ENCODE measurements around the gene SENP3. TPM values are rescaled to one million over a fixed set of nuclear protein-coding genes. Genes with fewer than 3 reads are reported as not detected.

SENP3 gene
- total RNA-seq, 1 experiment from 2014 or later = 83.1 TPM

DNA sequence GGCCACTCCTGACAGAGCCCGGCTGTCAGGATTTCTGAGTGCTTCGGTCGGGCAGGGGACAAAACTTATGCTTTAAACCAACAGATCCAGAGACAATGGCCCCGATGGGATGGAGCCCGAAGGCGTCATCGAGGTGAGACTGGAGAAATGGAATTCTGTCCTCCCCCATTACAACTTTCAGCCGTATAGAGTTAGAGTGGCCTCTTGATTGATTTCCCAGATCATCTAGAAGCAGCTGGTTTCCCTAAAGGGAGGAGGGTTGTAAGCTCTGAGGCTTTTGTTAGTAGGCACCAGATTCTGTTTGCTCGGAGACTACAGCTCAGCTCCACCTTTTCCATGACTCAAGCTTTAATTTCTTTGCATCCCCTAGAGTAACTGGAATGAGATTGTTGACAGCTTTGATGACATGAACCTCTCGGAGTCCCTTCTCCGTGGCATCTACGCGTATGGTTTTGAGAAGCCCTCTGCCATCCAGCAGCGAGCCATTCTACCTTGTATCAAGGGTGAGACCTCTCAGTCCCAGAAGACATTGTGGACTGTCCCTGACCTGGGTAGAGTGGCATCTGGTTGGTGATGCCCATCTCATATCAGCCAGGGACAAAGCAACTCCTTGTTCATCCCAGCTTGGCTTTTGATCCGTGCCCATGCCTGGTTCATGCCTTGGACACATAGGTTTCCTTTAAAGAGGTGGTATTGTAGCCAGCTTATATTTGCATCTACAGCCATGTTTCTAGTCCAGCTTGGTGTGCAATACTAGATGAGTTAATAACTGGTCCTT, 12.6 kb downstream of the SENP3 start:
- H3T11ph ChIP-seq (ENCODE audit: low read length) = no peak overlapping the region
- H3K27me3 Mint-ChIP-seq (ENCODE audit: low read depth) = peaks cover 10% of the 10 kb centered on the region
- peaks cover 4% of the 10 kb centered on the region; the same call in 1 of the 2 replicates for H3K4me1 ChIP-seq (ENCODE audit: insufficient read depth, low read length)
- peaks cover 45% of the 10 kb centered on the region in 2 experiments for H3K4me1 Mint-ChIP-seq
- H3K9ac ChIP-seq (ENCODE audit: extremely low read depth, insufficient read length, low read length) = peak overlapping the region; percentile 67
- no peak overlapping the region for H4K91ac ChIP-seq (ENCODE audit: insufficient read length, low read depth, low read length)
- H3K4ac ChIP-seq (ENCODE audit: low read depth, low read length) = no peak overlapping the region
- no CpG with 5 or more reads among the region's 15 CpGs for WGBS (ENCODE audit: extremely low coverage, insufficient read length, low lambda C conversion rate)
- no peak overlapping the region for H2BK12ac ChIP-seq (ENCODE audit: insufficient read length, low read depth, low read length)
- no peak overlapping the region for H4K5ac ChIP-seq (ENCODE audit: insufficient read length, low read depth, low read length)
- H3K14ac ChIP-seq (ENCODE audit: insufficient read depth, low read length) = no peak overlapping the region
- H3K27ac ChIP-seq (ENCODE audit: insufficient read length, low read depth, low read length) = no peak overlapping the region
- no peak overlapping the region for H2BK5ac ChIP-seq (ENCODE audit: insufficient read length, low read length)
- H3K27ac Mint-ChIP-seq = peak overlapping the region; percentile 90 to 97 (median 96)
- no peak overlapping the region for H2AFZ ChIP-seq (ENCODE audit: low read length)
- H3K79me2 ChIP-seq (ENCODE audit: insufficient read depth, low read length) = peaks cover 21% of the 10 kb centered on the region; the same call in 1 of the 2 replicates
- no peak overlapping the region for H2BK120ac ChIP-seq (ENCODE audit: low read depth, low read length, poor library complexity, severe bottlenecking)
- no peak for DNase-seq
- no peak overlapping the region for H2BK15ac ChIP-seq (ENCODE audit: low read depth, low read length)
- no peaks in the 10 kb centered on the region for H3K27me3 ChIP-seq (ENCODE audit: insufficient read depth, low read length)
- peaks cover 2% of the 10 kb centered on the region for H3K79me1 ChIP-seq (ENCODE audit: insufficient read depth, low read depth, low read length, poor library complexity, severe bottlenecking)
- H3K4me3 Mint-ChIP-seq = peak overlapping the region; percentile 98
- H3K23me2 ChIP-seq (ENCODE audit: insufficient read length, low read depth, low read length, poor library complexity, severe bottlenecking) = peaks cover 5% of the 10 kb centered on the region
- H3K9me3 Mint-ChIP-seq = peaks cover 3 to 7% of the 10 kb centered on the region in 2 experiments; a peak in 3 of 5 replicates
- H3K56ac ChIP-seq (ENCODE audit: insufficient read length, low read depth, low read length) = no peak overlapping the region
- no peak overlapping the region for H2AK5ac ChIP-seq (ENCODE audit: insufficient read length, low read length)
- no peaks in the 10 kb centered on the region for H3K9me3 ChIP-seq (ENCODE audit: control insufficient read depth, low read depth, low read length)
- H3K4me2 ChIP-seq (ENCODE audit: insufficient read depth, insufficient read length, low read length) = peak overlapping the region; percentile 88
- no peak overlapping the region for H3K18ac ChIP-seq (ENCODE audit: insufficient read length, low read depth, low read length)
- TF ChIP-seq CTCF (conservative IDR thresholded peaks at IDR 0.05) = no peak
- H3K36me3 Mint-ChIP-seq (ENCODE audit: insufficient read depth in 1 of 3, low read depth in 3 of 3) = peaks cover 66 to 95% (median 85%) of the 10 kb centered on the region in 3 experiments
- no peaks in the 10 kb centered on the region for H4K20me1 ChIP-seq (ENCODE audit: control insufficient read depth, insufficient read depth, insufficient read length)
- no peak overlapping the region for H4K8ac ChIP-seq (replicated peaks; ENCODE audit: insufficient read length, low read depth, low read length)
- no peak overlapping the region for H2BK20ac ChIP-seq (ENCODE audit: low read depth, low read length, poor library complexity, severe bottlenecking)
- no peak overlapping the region for H3K23ac ChIP-seq (ENCODE audit: insufficient read length, low read depth, low read length)
